H9 (cell line): ENCODE results near the gene GRB14. TPM values are rescaled to one million over a fixed set of nuclear protein-coding genes. Genes with fewer than 3 reads are reported as not detected.

ENCODE experiments used
- DNase-seq: peaks from one replicate; pipeline ENCODE4 v3.0.0-alpha.2; 2017
- H2AFZ ChIP-seq: one replicate; pipeline ENCODE4 v1.6.1; 2013; ENCODE audit warnings: mild to moderate bottlenecking, low read length, control low read depth, moderate library complexity
- H2AK5ac ChIP-seq: 2 replicates; pipeline ENCODE4 v1.6.1; 2013; ENCODE audit warnings: low read length, control low read depth, mixed read lengths; ENCODE audit not compliant: insufficient read length
- H2BK120ac ChIP-seq: one replicate; pipeline ENCODE4 v1.6.1; 2013; ENCODE audit warnings: low read depth, mild to moderate bottlenecking, low read length, control low read depth, inconsistent platforms; ENCODE audit not compliant: poor library complexity, severe bottlenecking
- H2BK12ac ChIP-seq: 2 replicates; pipeline ENCODE4 v1.6.1; 2013; ENCODE audit warnings: low read length, control low read depth, mixed read lengths, low read depth; ENCODE audit not compliant: insufficient read length
- H2BK15ac ChIP-seq: 2 replicates; pipeline ENCODE4 v1.6.1; 2013; ENCODE audit warnings: low read depth, low read length, control low read depth
- H2BK20ac ChIP-seq: one replicate; pipeline ENCODE4 v1.6.1; 2013; ENCODE audit warnings: low read depth, mild to moderate bottlenecking, low read length, control low read depth, inconsistent platforms; ENCODE audit not compliant: poor library complexity, severe bottlenecking
- H2BK5ac ChIP-seq: 2 replicates; pipeline ENCODE4 v1.6.1; 2013; ENCODE audit warnings: low read length, control low read depth, mixed read lengths; ENCODE audit not compliant: insufficient read length
- H3K14ac ChIP-seq: 2 replicates; pipeline ENCODE4 v1.6.1; 2013; ENCODE audit warnings: low read length, control low read depth; ENCODE audit not compliant: insufficient read depth
- H3K18ac ChIP-seq: 2 replicates; pipeline ENCODE4 v1.6.1; 2013; ENCODE audit warnings: low read depth, mild to moderate bottlenecking, mixed read lengths, low read length, control low read depth; ENCODE audit not compliant: insufficient read length
- H3K23ac ChIP-seq: 2 replicates; pipeline ENCODE4 v1.6.1; 2013; ENCODE audit warnings: low read length, control low read depth, mixed read lengths, low read depth; ENCODE audit not compliant: insufficient read length
- H3K23me2 ChIP-seq: 2 replicates; pipeline ENCODE4 v1.6.1; 2013; ENCODE audit warnings: low read depth, mild to moderate bottlenecking, mixed read lengths, low read length, control low read depth; ENCODE audit not compliant: insufficient read length, poor library complexity, severe bottlenecking
- H3K27ac ChIP-seq: 2 replicates; pipeline ENCODE4 v1.5.1; 2013; ENCODE audit warnings: low read length, control low read depth, mixed read lengths, low read depth; ENCODE audit not compliant: insufficient read length
- H3K27me3 ChIP-seq: 2 replicates; pipeline ENCODE4 v1.6.1; 2013; ENCODE audit warnings: low read length, control low read depth, inconsistent platforms; ENCODE audit not compliant: insufficient read depth
- H3K4ac ChIP-seq: 2 replicates; pipeline ENCODE4 v1.6.1; 2013; ENCODE audit warnings: low read depth, mild to moderate bottlenecking, control low read depth, inconsistent platforms, low read length, moderate library complexity
- H3K4me1 ChIP-seq: 2 replicates; pipeline ENCODE4 v1.6.1; 2013; ENCODE audit warnings: low read length, control low read depth, inconsistent platforms; ENCODE audit not compliant: insufficient read depth
- H3K4me2 ChIP-seq: 2 replicates; pipeline ENCODE4 v1.6.1; 2013; ENCODE audit warnings: low read length, control low read depth, mixed read lengths; ENCODE audit not compliant: insufficient read length, insufficient read depth
- H3K56ac ChIP-seq: 2 replicates; pipeline ENCODE4 v1.6.1; 2013; ENCODE audit warnings: low read depth, mild to moderate bottlenecking, mixed read lengths, low read length, control low read depth; ENCODE audit not compliant: insufficient read length
- H3K79me1 ChIP-seq: 2 replicates; pipeline ENCODE4 v1.6.1; 2013; ENCODE audit warnings: low read depth, mild to moderate bottlenecking, moderate library complexity, low read length, control low read depth, inconsistent platforms; ENCODE audit not compliant: insufficient read depth, poor library complexity, severe bottlenecking
- H3K79me2 ChIP-seq: 2 replicates; pipeline ENCODE4 v1.6.1; 2013; ENCODE audit warnings: low read length, control low read depth, inconsistent platforms; ENCODE audit not compliant: insufficient read depth
- H3K9ac ChIP-seq: 2 replicates; pipeline ENCODE4 v1.6.1; 2013; ENCODE audit warnings: low read length, control low read depth, mixed read lengths; ENCODE audit not compliant: insufficient read length; ENCODE audit errors: extremely low read depth
- H3K9me3 ChIP-seq: one replicate; pipeline ENCODE4 v1.6.1; 2013; ENCODE audit warnings: low read depth, low read length, inconsistent platforms; ENCODE audit not compliant: control insufficient read depth
- H3T11ph ChIP-seq: one replicate; pipeline ENCODE4 v1.6.1; 2013; ENCODE audit warnings: mild to moderate bottlenecking, low read length, control low read depth, inconsistent platforms
- H4K20me1 ChIP-seq: one replicate; pipeline ENCODE4 v1.6.1; 2013; ENCODE audit not compliant: control insufficient read depth, insufficient read length, insufficient read depth
- H4K5ac ChIP-seq: 2 replicates; pipeline ENCODE4 v1.6.1; 2013; ENCODE audit warnings: low read depth, mild to moderate bottlenecking, mixed read lengths, low read length, control low read depth; ENCODE audit not compliant: insufficient read length
- H4K8ac ChIP-seq: replicated peaks from 2 replicates; pipeline ENCODE4 v1.6.1; 2013; ENCODE audit warnings: low read length, control low read depth, mixed read lengths, low read depth; ENCODE audit not compliant: insufficient read length
- H4K91ac ChIP-seq: 2 replicates; pipeline ENCODE4 v1.6.1; 2013; ENCODE audit warnings: low read depth, mild to moderate bottlenecking, moderate library complexity, mixed read lengths, low read length, control low read depth; ENCODE audit not compliant: insufficient read length
- H3K27ac Mint-ChIP-seq, 3 experiments: 2 replicates in 2 of 3; 3 replicates in 1 of 3; pipeline ENCODE4 v1.8.0; 2020 to 2021; ENCODE audit warnings: mixed read lengths in 3 of 3, mild to moderate bottlenecking in 1 of 3, moderate library complexity in 1 of 3
- H3K27me3 Mint-ChIP-seq: 2 replicates; pipeline ENCODE4 v1.8.0; 2021; ENCODE audit warnings: low read depth, mild to moderate bottlenecking, moderate library complexity, mixed read lengths
- H3K36me3 Mint-ChIP-seq, 3 experiments: 2 replicates in 2 of 3; 3 replicates in 1 of 3; pipeline ENCODE4 v1.8.0; 2020 to 2021; ENCODE audit warnings: low read depth in 3 of 3, mixed read lengths in 3 of 3; ENCODE audit not compliant: insufficient read depth in 1 of 3
- H3K4me1 Mint-ChIP-seq, 2 experiments: 2 replicates each; pipeline ENCODE4 v1.8.0; 2020; ENCODE audit warnings: mixed read lengths in 2 of 2
- H3K4me3 Mint-ChIP-seq, 2 experiments: 2 replicates in 1 of 2; 3 replicates in 1 of 2; pipeline ENCODE4 v1.8.0; 2020 to 2021; ENCODE audit warnings: mild to moderate bottlenecking in 2 of 2, mixed read lengths in 2 of 2, moderate library complexity in 1 of 2
- H3K9me3 Mint-ChIP-seq, 2 experiments: 2 replicates in 1 of 2; 3 replicates in 1 of 2; pipeline ENCODE4 v1.8.0; 2020; ENCODE audit warnings: mild to moderate bottlenecking in 2 of 2, mixed read lengths in 2 of 2, moderate library complexity in 1 of 2
- CTCF ChIP-seq: fragments of 200-600 bp; sonication (generic); conservative IDR thresholded peaks from 3 replicates; pipeline ENCODE4 v1.8.0; 2021; ENCODE audit warnings: antibody characterized with exemption, mild to moderate bottlenecking
- WGBS: extraction: QIAGEN DNeasy Blood & Tissue Kit; methylation state at CpG from one replicate; pipeline ENCODE4 v1.1.7; 2013; ENCODE audit warnings: missing lambda C conversion rate, low lambda C conversion rate, mixed read lengths; ENCODE audit not compliant: insufficient read length; ENCODE audit errors: extremely low coverage; 5-methylcytosine and 5-hydroxymethylcytosine counted together
- total RNA-seq: library from RNA; stranded (reverse); gene quantifications from 2 replicates; pipeline ENCODE4 v1.2.1, GENCODE V29; 2021

GRB14 gene
- total RNA-seq, 1 experiment from 2014 or later = 7.6 TPM

GRCh38 chr2:164538240-164538866 lies 82.9 kb downstream of the GRB14 start:
- no peak overlapping the region for H4K91ac ChIP-seq
- no peak overlapping the region for H4K8ac ChIP-seq
- H3K9ac ChIP-seq = no peak overlapping the region
- no peak overlapping the region for H3T11ph ChIP-seq
- H3K9me3 Mint-ChIP-seq = no peaks in the 10 kb centered on the region
- H3K4me1 Mint-ChIP-seq = peaks cover 0 to 6% of the 10 kb centered on the region in 2 experiments; a peak in 2 of 4 replicates
- H2BK15ac ChIP-seq = no peak overlapping the region
- H3K9me3 ChIP-seq = no peaks in the 10 kb centered on the region
- no peak overlapping the region for H3K27ac Mint-ChIP-seq
- H2BK20ac ChIP-seq = no peak overlapping the region
- TF ChIP-seq CTCF = peak; percentile 78
- no peak overlapping the region for H3K4me3 Mint-ChIP-seq
- no peaks in the 10 kb centered on the region for H3K23me2 ChIP-seq
- no peak overlapping the region for H3K4me2 ChIP-seq
- no peak overlapping the region for H3K14ac ChIP-seq
- H3K27ac ChIP-seq = no peak overlapping the region
- no peak overlapping the region for H2AK5ac ChIP-seq
- no peaks in the 10 kb centered on the region for H3K27me3 ChIP-seq
- H3K23ac ChIP-seq = no peak overlapping the region
- H3K27me3 Mint-ChIP-seq = no peaks in the 10 kb centered on the region
- H4K20me1 ChIP-seq = no peaks in the 10 kb centered on the region
- no peak overlapping the region for H2BK120ac ChIP-seq
- no peak overlapping the region for H2AFZ ChIP-seq
- no peaks in the 10 kb centered on the region; a peak in 1 of 7 replicates for H3K36me3 Mint-ChIP-seq
- no peak overlapping the region for H3K4ac ChIP-seq
- no peaks in the 10 kb centered on the region for H3K4me1 ChIP-seq
- H4K5ac ChIP-seq = no peak overlapping the region
- H3K79me1 ChIP-seq = no peaks in the 10 kb centered on the region
- no peak overlapping the region for H3K18ac ChIP-seq
- no peak for DNase-seq
- H3K79me2 ChIP-seq = no peaks in the 10 kb centered on the region
- no peak overlapping the region for H2BK5ac ChIP-seq
- WGBS = no CpG with 5 or more reads among the region's 3 CpGs
- H3K56ac ChIP-seq = no peak overlapping the region
- no peak overlapping the region for H2BK12ac ChIP-seq
